ENCODE measurements around the gene CALCOCO1. TPM values are rescaled to one million over a fixed set of nuclear protein-coding genes. Genes with fewer than 3 reads are reported as not detected.
"Not testable (repeated sequence)": the region's sequence is repeated elsewhere in the genome, so short reads cannot be mapped to it uniquely, and the experiment has no call there.

CALCOCO1 gene
- total RNA-seq, 4 donors from 2014 or later: 158 to 385 (median 239) TPM

GRCh38 chr12:53722450-53723041, 4.7 kb downstream of the CALCOCO1 start:
- peaks cover 0 to 73% of the 10 kb centered on the region in 2 donors for H3K36me3 ChIP-seq
- ATAC-seq (no peak), DNase-seq (no peak)
- no peaks in the 10 kb centered on the region for H3K27me3 ChIP-seq
- peaks cover 14 to 18% of the 10 kb centered on the region in 2 donors for H3K4me1 ChIP-seq
- no peak overlapping the region for H3K4me3 ChIP-seq
- TF ChIP-seq, protein P1, sequence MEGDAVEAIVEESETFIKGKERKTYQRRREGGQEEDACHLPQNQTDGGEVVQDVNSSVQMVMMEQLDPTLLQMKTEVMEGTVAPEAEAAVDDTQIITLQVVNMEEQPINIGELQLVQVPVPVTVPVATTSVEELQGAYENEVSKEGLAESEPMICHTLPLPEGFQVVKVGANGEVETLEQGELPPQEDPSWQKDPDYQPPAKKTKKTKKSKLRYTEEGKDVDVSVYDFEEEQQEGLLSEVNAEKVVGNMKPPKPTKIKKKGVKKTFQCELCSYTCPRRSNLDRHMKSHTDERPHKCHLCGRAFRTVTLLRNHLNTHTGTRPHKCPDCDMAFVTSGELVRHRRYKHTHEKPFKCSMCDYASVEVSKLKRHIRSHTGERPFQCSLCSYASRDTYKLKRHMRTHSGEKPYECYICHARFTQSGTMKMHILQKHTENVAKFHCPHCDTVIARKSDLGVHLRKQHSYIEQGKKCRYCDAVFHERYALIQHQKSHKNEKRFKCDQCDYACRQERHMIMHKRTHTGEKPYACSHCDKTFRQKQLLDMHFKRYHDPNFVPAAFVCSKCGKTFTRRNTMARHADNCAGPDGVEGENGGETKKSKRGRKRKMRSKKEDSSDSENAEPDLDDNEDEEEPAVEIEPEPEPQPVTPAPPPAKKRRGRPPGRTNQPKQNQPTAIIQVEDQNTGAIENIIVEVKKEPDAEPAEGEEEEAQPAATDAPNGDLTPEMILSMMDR (IDR thresholded peaks at IDR 0.05 in 4 of 5, conservative IDR thresholded peaks at IDR 0.05 in 1 of 5): no peak
- no peak for TF ChIP-seq POLR2A (IDR thresholded peaks at IDR 0.05)
- peak overlapping the region in 1 of 4 donors; percentile 4 for H3K27ac ChIP-seq
- no peaks in the 10 kb centered on the region for H3K9me3 ChIP-seq
- in situ Hi-C loops (cut with MboI; ENCODE audit: low sequenced_read_pairs in 4 of 4) (no loop called here), intact Hi-C loops (cut with DNase I; ENCODE audit: low total_unique reads) (loop anchor here (10.0 kb wide), 1 partner anchor 652 kb away; no protein-coding TSS in a partner anchor)

DNA sequence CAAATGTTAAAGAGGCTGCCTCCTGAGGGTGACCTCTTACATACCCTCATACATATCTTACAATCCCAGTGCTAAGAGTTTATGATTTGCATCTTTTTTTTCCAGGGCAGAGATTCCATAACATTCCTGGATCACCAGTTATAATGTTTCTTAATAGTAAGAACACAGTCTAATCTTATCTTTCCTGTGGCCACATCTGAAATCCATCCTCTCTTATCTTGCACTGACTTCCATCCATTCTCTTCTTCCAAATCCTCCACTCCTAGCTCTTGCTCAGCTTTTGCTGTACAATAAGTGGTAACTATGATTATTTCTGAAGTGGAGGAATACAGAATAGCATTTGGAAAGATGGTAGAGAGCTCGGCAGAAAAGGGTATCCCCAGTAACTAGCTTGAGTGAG, 6.3 kb downstream of the CALCOCO1 start:
- in situ Hi-C loops (cut with MboI; ENCODE audit: low sequenced_read_pairs in 4 of 4): no loop called here
- intact Hi-C loops (cut with DNase I; ENCODE audit: low total_unique reads): loop anchor here (10.0 kb wide), 1 partner anchor 654 kb away; no protein-coding TSS in a partner anchor
- Histone ChIP-seq H3K4me1 (peaks cover 8 to 12% of the 10 kb centered on the region in 2 donors), H3K9me3 (no peaks in the 10 kb centered on the region), H3K27me3 (no peaks in the 10 kb centered on the region), H3K36me3 (peaks cover 0 to 89% of the 10 kb centered on the region in 2 donors), H3K4me3 (no peak overlapping the region), H3K27ac (no peak overlapping the region)
- DNase-seq (no peak), ATAC-seq (no peak)
- no peak for TF ChIP-seq POLR2A (IDR thresholded peaks at IDR 0.05)
- TF ChIP-seq, protein P1 (IDR thresholded peaks at IDR 0.05 in 4 of 5, conservative IDR thresholded peaks at IDR 0.05 in 1 of 5): no peak

- DNase-seq (no peak), ATAC-seq (no peak)
- Histone ChIP-seq H3K36me3 (peaks cover 0 to 96% of the 10 kb centered on the region in 2 donors), H3K4me3 (no peak overlapping the region), H3K4me1 (peaks cover 5 to 7% of the 10 kb centered on the region in 2 donors), H3K9me3 (no peaks in the 10 kb centered on the region), H3K27ac (no peak overlapping the region), H3K27me3 (no peaks in the 10 kb centered on the region)
- in situ Hi-C loops (cut with MboI; ENCODE audit: low sequenced_read_pairs in 4 of 4): no loop called here
- intact Hi-C loops (cut with DNase I; ENCODE audit: low total_unique reads): loop anchor here (10.0 kb wide), 1 partner anchor 655 kb away; no protein-coding TSS in a partner anchor
- TF ChIP-seq, protein P1 (IDR thresholded peaks at IDR 0.05 in 4 of 5, conservative IDR thresholded peaks at IDR 0.05 in 1 of 5): no peak
- TF ChIP-seq POLR2A (IDR thresholded peaks at IDR 0.05): no peak
Observed at GRCh38 chr12:53719649-53720048, 7.6 kb downstream of the CALCOCO1 start.

- in situ Hi-C loops (cut with MboI; ENCODE audit: low sequenced_read_pairs in 4 of 4); ATAC-seq: not testable (repeated sequence)
Observed at GRCh38 chr12:53718567-53718966, 8.7 kb downstream of the CALCOCO1 start.

GRCh38 chr12:53717319-53717718, 9.9 kb downstream of the CALCOCO1 start:
- in situ Hi-C loops (cut with MboI; ENCODE audit: low sequenced_read_pairs in 4 of 4): no loop called here
- intact Hi-C loops (cut with DNase I; ENCODE audit: low total_unique reads): no loop called here
- no peak for TF ChIP-seq POLR2A (IDR thresholded peaks at IDR 0.05)
- TF ChIP-seq, protein P1 (IDR thresholded peaks at IDR 0.05 in 4 of 5, conservative IDR thresholded peaks at IDR 0.05 in 1 of 5): no peak

More at GRCh38 chr12:53718567-53718966, 8.7 kb downstream of the CALCOCO1 start:
- intact Hi-C loops (cut with DNase I; ENCODE audit: low total_unique reads); H3K27ac ChIP-seq; H3K9me3 ChIP-seq; DNase-seq; H3K4me1 ChIP-seq; H3K4me3 ChIP-seq; H3K27me3 ChIP-seq: not testable (repeated sequence)
- H3K36me3 ChIP-seq: peaks cover 0 to 96% of the 10 kb centered on the region in 2 donors

More at GRCh38 chr12:53717319-53717718, 9.9 kb downstream of the CALCOCO1 start:
- no peak overlapping the region for H3K4me3 ChIP-seq
- DNase-seq (no peak), ATAC-seq (no peak)
- H3K27me3 ChIP-seq: no peaks in the 10 kb centered on the region
- H3K27ac ChIP-seq: no peak overlapping the region
- no peaks in the 10 kb centered on the region for H3K9me3 ChIP-seq
- no peaks in the 10 kb centered on the region for H3K4me1 ChIP-seq
- peaks cover 0 to 98% of the 10 kb centered on the region in 2 donors for H3K36me3 ChIP-seq
